Endothelial cell of umbilical vein (primary cell): ENCODE results near the gene PIK3R6. TPM values are rescaled to one million over a fixed set of nuclear protein-coding genes. Genes with fewer than 3 reads are reported as not detected.

ENCODE experiments used
- BruUV-seq: library from RNA; stranded (reverse); fragments of 400-500 nt; replicated peaks from 2 replicates; lab custom pipeline; 2021; lab: Mats Ljungman, UMichigan
- CTCF ChIA-PET: fragments of 300-600, 350-600 bp; sonication (Branson Sonifier 250); formaldehyde crosslinking; loops from one replicate; lab custom pipeline; 2021; ENCODE audit warnings: antibody characterized with exemption, inconsistent platforms; lab: Charles Lee
- POLR2A ChIA-PET: fragments of 300-600, 350-600 bp; sonication (Branson Sonifier 250); formaldehyde crosslinking; loops from one replicate; lab custom pipeline; 2021; ENCODE audit warnings: antibody characterized with exemption, inconsistent platforms; lab: Charles Lee
- DNase-seq: peaks from one replicate; pipeline ENCODE4 v3.0.0-alpha.2; 2011; ENCODE audit warnings: low read depth, low spot score
- FAIRE-seq: peaks from 2 replicates; lab custom pipeline; 2011; peaks lifted over from hg19 to GRCh38; lab: Jason Lieb, UNC
- H2AFZ ChIP-seq: 2 replicates; pipeline ENCODE4 v1.6.0; 2012; ENCODE audit warnings: low read depth, low read length, control low read depth, inconsistent platforms
- H3K27ac ChIP-seq: 2 replicates; pipeline ENCODE4 v1.5.1; 2011; ENCODE audit warnings: low read depth, mild to moderate bottlenecking, control low read depth, low read length, moderate library complexity; ENCODE audit not compliant: insufficient read depth
- H3K27me3 ChIP-seq, 2 experiments: 2 replicates each; pipeline versions ENCODE4 v1.6.0 to v1.6.1; 2011; ENCODE audit warnings: low read length in 2 of 2, mixed read lengths in 1 of 2; ENCODE audit not compliant: control insufficient read depth in 2 of 2, insufficient read depth in 2 of 2
- H3K36me3 ChIP-seq, 2 experiments: 2 replicates in 1 of 2; 3 replicates in 1 of 2; pipeline ENCODE4 v1.5.1; 2011; ENCODE audit warnings: low read length in 2 of 2, mild to moderate bottlenecking in 1 of 2, moderate library complexity in 1 of 2; ENCODE audit not compliant: control insufficient read depth in 2 of 2, insufficient read depth in 2 of 2; ENCODE audit errors: extremely low read depth in 1 of 2
- H3K4me1 ChIP-seq: 3 replicates; pipeline ENCODE4 v1.5.1; 2011; ENCODE audit warnings: mild to moderate bottlenecking, low read length; ENCODE audit not compliant: control insufficient read depth, insufficient read depth; ENCODE audit errors: extremely low read depth
- H3K4me2 ChIP-seq: 2 replicates; pipeline ENCODE4 v1.6.1; 2011; ENCODE audit warnings: low read length, control low read depth, mixed read lengths; ENCODE audit not compliant: insufficient read depth
- H3K4me3 ChIP-seq, 3 experiments: fragments of 200-600 bp in 1 of 3; sonication (generic), shearing (Covaris generic) in 1 of 3; replicated peaks in 1 of 3; 2 replicates each; pipeline ENCODE4 v1.5.1; 2011 to 2016; ENCODE audit warnings: control low read depth in 3 of 3, low read length in 3 of 3, mild to moderate bottlenecking in 2 of 3, inconsistent platforms in 1 of 3, low read depth in 1 of 3, moderate library complexity in 1 of 3; ENCODE audit not compliant: insufficient read depth in 1 of 3
- H3K79me2 ChIP-seq: 2 replicates; pipeline ENCODE4 v1.6.0; 2012; ENCODE audit warnings: low read length, inconsistent platforms; ENCODE audit not compliant: control insufficient read depth, insufficient read depth
- H3K9ac ChIP-seq: replicated peaks from 2 replicates; pipeline ENCODE3; 2011; ENCODE audit warnings: low read length, control low read depth; ENCODE audit not compliant: insufficient read depth; ENCODE audit errors: extremely low read depth
- H3K9me1 ChIP-seq: replicated peaks from 3 replicates; pipeline ENCODE4 v1.6.0; 2011; ENCODE audit warnings: mild to moderate bottlenecking, low read length; ENCODE audit not compliant: control insufficient read depth, insufficient read depth; ENCODE audit errors: extremely low read depth
- H3K9me3 ChIP-seq: replicated peaks from 2 replicates; pipeline ENCODE4 v1.5.1; 2012; ENCODE audit warnings: low read length, inconsistent platforms; ENCODE audit not compliant: control insufficient read depth, insufficient read depth
- H4K20me1 ChIP-seq: replicated peaks from 2 replicates; pipeline ENCODE3; 2011; ENCODE audit warnings: mild to moderate bottlenecking, low read length; ENCODE audit not compliant: control insufficient read depth, insufficient read depth; ENCODE audit errors: extremely low read depth
- CTCF ChIP-seq, 2 donors: IDR thresholded peaks; 1 replicate in 1 of 2; 2 replicates in 1 of 2; pipeline ENCODE4 v1.5.1; 2011; ENCODE audit warnings: low read length in 2 of 2, mild to moderate bottlenecking in 2 of 2, moderate library complexity in 2 of 2, control low read depth in 1 of 2, inconsistent platforms in 1 of 2, low read depth in 1 of 2; ENCODE audit not compliant: insufficient read depth in 1 of 2; ENCODE audit errors: extremely low read depth in 1 of 2
- EZH2 ChIP-seq: IDR thresholded peaks from 2 replicates; pipeline ENCODE4 v1.6.1; 2012; ENCODE audit warnings: borderline replicate concordance, low read depth, mild to moderate bottlenecking, moderate library complexity, low read length, inconsistent platforms; ENCODE audit not compliant: severe bottlenecking
- FOS ChIP-seq: IDR thresholded peaks from 2 replicates; pipeline ENCODE4 v1.6.1; 2011; ENCODE audit warnings: mild to moderate bottlenecking, low read length, moderate library complexity, borderline replicate concordance; ENCODE audit not compliant: insufficient read depth
- GATA2 ChIP-seq: IDR thresholded peaks from 2 replicates; pipeline ENCODE4 v1.7.0; 2011; ENCODE audit warnings: low read depth, mild to moderate bottlenecking, moderate library complexity, mixed read lengths, low read length; ENCODE audit not compliant: insufficient read length, insufficient read depth
- JUN ChIP-seq: IDR thresholded peaks from 2 replicates; pipeline ENCODE4 v1.6.1; 2011; ENCODE audit warnings: borderline replicate concordance, low read depth; ENCODE audit not compliant: insufficient read length, insufficient read depth
- MAX ChIP-seq: IDR thresholded peaks from 2 replicates; pipeline ENCODE4 v1.6.1; 2011; ENCODE audit not compliant: insufficient read depth, insufficient read length
- MYC ChIP-seq: IDR thresholded peaks from one replicate; pipeline ENCODE4 v1.6.1; 2011; ENCODE audit warnings: mild to moderate bottlenecking, low read depth, low read length
- POLR2A ChIP-seq: IDR thresholded peaks from 2 replicates; pipeline ENCODE4 v1.6.1; 2012; ENCODE audit warnings: low read depth, mild to moderate bottlenecking, control low read depth, low read length
- POLR2AphosphoS5 ChIP-seq: IDR thresholded peaks from 2 replicates; pipeline ENCODE4 v1.6.1; 2012; ENCODE audit warnings: low read depth, mild to moderate bottlenecking, control low read depth, low read length, moderate library complexity; ENCODE audit not compliant: insufficient read depth
- dilution Hi-C: fragments of 300-500 bp; cut with MboI; formaldehyde crosslinking; loops from one replicate; pipeline ENCODE4 v1.15.0; 2019; ENCODE audit warnings: low sequenced_read_pairs; ENCODE audit not compliant: extremely low pct_ligation_motif_present
- intact Hi-C: fragments of 100-400 bp; cut with micrococcal nuclease; formaldehyde crosslinking; loops from one replicate; pipeline ENCODE4 v1.10.0; 2022
- polyA plus RNA-seq, 4 experiments: library from polyadenylated mRNA; depleted of rRNA in 3 of 4; stranded (reverse) in 3 of 4; unstranded in 1 of 4; fragments of >200 nt; gene quantifications; 2 replicates each; pipeline versions ENCODE4 v1.2.1 to v1.2.3, GENCODE V29; 2011 to 2012; ENCODE audit warnings: missing spikeins in 1 of 4
- total RNA-seq: library from RNA; stranded (reverse); gene quantifications from 2 replicates; pipeline ENCODE4 v1.2.3, GENCODE V29; 2021

PIK3R6 gene
- total and polyA plus RNA-seq, 2 donors (not counting 3 experiments of a cell fraction or from before 2014, with no cell fraction given): not detected

- Histone ChIP-seq H3K79me2 (no peaks in the 10 kb centered on the region), H3K4me2 (no peak overlapping the region), H3K27ac (no peak overlapping the region), H3K4me1 (no peaks in the 10 kb centered on the region), H4K20me1 (no peaks in the 10 kb centered on the region), H3K27me3 (no peaks in the 10 kb centered on the region), H3K9ac (no peak overlapping the region), H3K36me3 (no peaks in the 10 kb centered on the region), H2AFZ (no peak overlapping the region), H3K9me3 (no peaks in the 10 kb centered on the region), H3K4me3 (no peak overlapping the region), H3K9me1 (no peaks in the 10 kb centered on the region)
- TF ChIP-seq CTCF (IDR thresholded peaks at IDR 0.05; ENCODE audit: extremely low read depth in 1 of 2, insufficient read depth in 1 of 2, low read depth in 1 of 2, low read length in 2 of 2) (no peak), GATA2 (no peak), POLR2A (no peak), MYC (no peak), POLR2AphosphoS5 (no peak), FOS (no peak), JUN (no peak), MAX (no peak), EZH2 (no peak)
- FAIRE-seq (no peak), DNase-seq (no peak)
- intact Hi-C loops: no loop called here
- POLR2A ChIA-PET: no interaction called here
- dilution Hi-C loops: no loop called here
- CTCF ChIA-PET: no interaction called here
- BruUV-seq: no TSS peak
Measured at GRCh38 chr17:8791248-8791909, 76.1 kb downstream of the PIK3R6 start.
